ENCODE measurements around the gene PLXNB2.

The PLXNB2 gene

DNA sequence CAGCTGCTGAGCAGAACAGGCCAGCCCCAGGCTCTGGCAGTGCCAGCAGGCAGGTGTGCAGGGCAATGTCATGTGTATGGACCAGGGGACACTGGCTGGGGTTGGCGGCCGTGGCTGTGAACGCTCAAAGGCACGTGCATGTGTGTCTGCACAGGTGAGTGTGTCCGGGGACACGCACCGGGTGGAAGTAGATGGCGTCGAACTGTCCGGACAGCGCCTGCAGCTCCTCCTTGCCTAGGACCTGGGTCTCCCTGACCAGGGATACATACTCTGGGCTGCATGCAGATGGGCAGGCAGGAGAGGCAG is 57.2 kb downstream of the PLXNB2 start:
- Histone ChIP-seq H3K9me3 (ENCODE audit: low read length) (no peaks in the 10 kb centered on the region), H3K9ac (ENCODE audit: low read length) (peak overlapping the region; percentile 97), H3K4me2 (ENCODE audit: low read length) (peak overlapping the region; percentile 98), H2AFZ (ENCODE audit: low read length) (no peak overlapping the region), H3F3A (ENCODE audit: insufficient read depth, low read length) (peaks cover 7% of the 10 kb centered on the region; the same call in 1 of the 2 replicates), H3K9me2 (ENCODE audit: low read depth, low read length) (no peaks in the 10 kb centered on the region), H3K27ac (ENCODE audit: low read depth, low read length, poor library complexity, severe bottlenecking) (no peak overlapping the region), H3K79me2 (ENCODE audit: insufficient read depth, low read length) (no peaks in the 10 kb centered on the region), H4K20me1 (ENCODE audit: insufficient read depth, low read length) (no peaks in the 10 kb centered on the region), H3K4me1 (ENCODE audit: insufficient read depth, low read length, severe bottlenecking) (peaks cover 48% of the 10 kb centered on the region), H3K4me3 (ENCODE audit: low read depth, low read length, poor library complexity, severe bottlenecking) (peak overlapping the region; percentile 98), H3K27me3 (ENCODE audit: insufficient read depth, low read length) (no peaks in the 10 kb centered on the region), H3K36me3 (ENCODE audit: insufficient read depth, low read length) (peaks cover 37% of the 10 kb centered on the region; the same call in 1 of the 2 replicates)
- TF ChIP-seq, protein P1, sequence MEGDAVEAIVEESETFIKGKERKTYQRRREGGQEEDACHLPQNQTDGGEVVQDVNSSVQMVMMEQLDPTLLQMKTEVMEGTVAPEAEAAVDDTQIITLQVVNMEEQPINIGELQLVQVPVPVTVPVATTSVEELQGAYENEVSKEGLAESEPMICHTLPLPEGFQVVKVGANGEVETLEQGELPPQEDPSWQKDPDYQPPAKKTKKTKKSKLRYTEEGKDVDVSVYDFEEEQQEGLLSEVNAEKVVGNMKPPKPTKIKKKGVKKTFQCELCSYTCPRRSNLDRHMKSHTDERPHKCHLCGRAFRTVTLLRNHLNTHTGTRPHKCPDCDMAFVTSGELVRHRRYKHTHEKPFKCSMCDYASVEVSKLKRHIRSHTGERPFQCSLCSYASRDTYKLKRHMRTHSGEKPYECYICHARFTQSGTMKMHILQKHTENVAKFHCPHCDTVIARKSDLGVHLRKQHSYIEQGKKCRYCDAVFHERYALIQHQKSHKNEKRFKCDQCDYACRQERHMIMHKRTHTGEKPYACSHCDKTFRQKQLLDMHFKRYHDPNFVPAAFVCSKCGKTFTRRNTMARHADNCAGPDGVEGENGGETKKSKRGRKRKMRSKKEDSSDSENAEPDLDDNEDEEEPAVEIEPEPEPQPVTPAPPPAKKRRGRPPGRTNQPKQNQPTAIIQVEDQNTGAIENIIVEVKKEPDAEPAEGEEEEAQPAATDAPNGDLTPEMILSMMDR (IDR thresholded peaks at IDR 0.05; ENCODE audit: low read length): no peak
- TF ChIP-seq EZH2 (IDR thresholded peaks at IDR 0.05; ENCODE audit: borderline replicate concordance, low read length): no peak

DNA sequence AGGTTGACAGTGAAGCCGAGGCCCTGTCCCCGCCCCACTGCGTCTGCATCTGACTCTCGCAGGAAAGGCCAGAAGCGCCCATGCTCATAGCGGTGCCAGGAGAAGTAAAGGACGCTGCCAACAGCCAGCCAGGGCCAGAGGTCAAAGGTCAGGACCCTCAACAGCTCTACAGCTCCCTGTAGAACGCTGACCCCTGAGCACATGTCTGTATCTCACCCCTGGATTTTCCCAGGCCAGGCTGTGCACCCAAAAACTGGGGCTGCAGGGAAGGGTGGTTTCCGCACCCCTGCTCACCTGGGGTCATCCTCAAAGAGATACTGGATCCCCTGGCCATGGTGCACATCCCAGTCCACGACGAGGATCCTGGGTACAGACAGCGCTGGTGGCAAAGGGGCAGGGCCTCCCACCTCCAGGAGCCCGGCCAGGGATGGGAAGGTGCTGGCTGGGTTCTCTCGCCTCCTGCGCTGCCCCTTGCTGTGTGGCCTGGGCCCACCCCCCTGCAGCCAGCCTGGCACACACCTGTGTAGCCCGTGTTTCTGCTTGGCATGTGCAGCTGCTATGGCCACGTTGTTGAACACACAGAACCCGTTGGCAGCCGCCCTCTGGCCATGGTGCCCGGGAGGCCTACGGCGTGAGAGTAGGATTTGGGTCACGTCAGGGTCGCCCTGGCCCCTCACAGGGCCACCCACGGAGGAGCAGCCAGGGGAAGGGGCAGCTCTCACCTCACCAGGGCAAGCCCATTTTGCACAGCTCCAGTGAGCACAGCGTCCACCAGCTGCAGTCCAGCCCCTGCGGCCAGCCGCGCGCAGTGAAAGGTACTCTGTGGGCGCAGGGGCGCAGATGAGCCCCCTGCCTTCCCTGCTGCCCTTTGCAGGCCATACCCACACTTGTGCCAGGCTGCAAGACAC is 57.9 kb downstream of the PLXNB2 start:
- peak overlapping the region; percentile 97; the same call in 1 of the 2 replicates for H3K9ac ChIP-seq (ENCODE audit: low read length)
- H3K4me2 ChIP-seq (ENCODE audit: low read length): peak overlapping the region; percentile 98

DNA sequence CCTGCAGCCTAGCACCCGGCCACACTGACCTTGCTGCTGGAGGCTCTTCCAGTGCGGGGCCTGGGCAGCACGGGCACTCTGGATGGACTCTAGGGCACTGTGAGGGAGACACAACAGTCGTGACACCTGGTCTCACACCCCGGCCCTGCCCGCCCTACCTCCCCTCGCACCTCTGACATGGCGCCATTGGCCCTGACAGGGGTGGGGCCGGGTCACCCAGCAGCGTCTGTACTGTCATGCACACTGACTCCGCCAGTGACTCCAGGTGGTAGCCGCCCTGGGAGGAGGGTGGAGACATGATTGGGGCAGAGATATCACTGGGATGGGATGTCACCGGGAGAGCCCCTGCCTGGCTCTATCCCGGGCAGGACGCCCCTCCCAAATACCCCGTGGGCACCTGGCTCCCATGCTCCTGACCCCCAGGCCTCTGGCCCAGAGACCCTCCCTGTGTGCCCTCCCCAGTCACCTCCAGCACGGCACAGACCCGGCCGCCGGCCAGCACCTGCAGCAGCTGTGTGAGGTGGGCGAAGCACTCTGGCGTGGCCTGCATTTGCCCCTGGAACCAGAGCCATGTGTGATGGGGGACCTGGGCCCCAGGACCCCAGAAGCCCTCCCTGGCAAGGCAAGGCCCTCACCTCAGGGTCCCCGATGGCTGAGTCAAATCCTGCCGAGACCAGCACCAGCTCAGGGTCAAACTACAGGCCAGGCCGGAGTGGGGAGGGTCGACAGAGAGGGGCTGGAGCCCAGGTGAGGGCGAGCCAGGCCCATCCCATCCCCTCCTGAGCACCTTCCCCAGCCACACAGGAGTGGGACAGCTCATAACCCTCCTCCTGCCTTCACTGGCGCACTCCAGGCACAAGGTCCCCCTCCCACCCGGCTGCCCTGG is 59.0 kb downstream of the PLXNB2 start:
- Histone ChIP-seq H3K27me3 (ENCODE audit: insufficient read depth, low read length) (no peaks in the 10 kb centered on the region), H3K9me2 (ENCODE audit: low read depth, low read length) (no peaks in the 10 kb centered on the region), H3K79me2 (ENCODE audit: insufficient read depth, low read length) (peaks cover 4% of the 10 kb centered on the region), H3K9ac (ENCODE audit: low read length) (no peak overlapping the region; the same call in 1 of the 2 replicates), H3K36me3 (ENCODE audit: insufficient read depth, low read length) (peaks cover 23% of the 10 kb centered on the region; the same call in 1 of the 2 replicates), H3K4me2 (ENCODE audit: low read length) (peak overlapping the region; percentile 50), H3K27ac (ENCODE audit: low read depth, low read length, poor library complexity, severe bottlenecking) (peak overlapping the region; percentile 36), H3K4me3 (ENCODE audit: low read depth, low read length, poor library complexity, severe bottlenecking) (peak overlapping the region; percentile 35), H3K4me1 (ENCODE audit: insufficient read depth, low read length, severe bottlenecking) (peaks cover 48% of the 10 kb centered on the region), H3F3A (ENCODE audit: insufficient read depth, low read length) (peaks cover 11% of the 10 kb centered on the region), H2AFZ (ENCODE audit: low read length) (no peak overlapping the region), H4K20me1 (ENCODE audit: insufficient read depth, low read length) (no peaks in the 10 kb centered on the region), H3K9me3 (ENCODE audit: low read length) (no peaks in the 10 kb centered on the region)
- no peak for TF ChIP-seq EZH2 (IDR thresholded peaks at IDR 0.05; ENCODE audit: borderline replicate concordance, low read length)
- TF ChIP-seq, protein P1 (IDR thresholded peaks at IDR 0.05; ENCODE audit: low read length): no peak

More for the DNA sequence above, 57.9 kb downstream of the PLXNB2 start:
- H3K27me3 ChIP-seq (ENCODE audit: insufficient read depth, low read length): no peaks in the 10 kb centered on the region
- no peaks in the 10 kb centered on the region for H3K9me2 ChIP-seq (ENCODE audit: low read depth, low read length)
- H3K36me3 ChIP-seq (ENCODE audit: insufficient read depth, low read length): peaks cover 31% of the 10 kb centered on the region; the same call in 1 of the 2 replicates
- peak overlapping the region; percentile 98 for H3K4me3 ChIP-seq (ENCODE audit: low read depth, low read length, poor library complexity, severe bottlenecking)
- no peaks in the 10 kb centered on the region for H3K9me3 ChIP-seq (ENCODE audit: low read length)
- no peaks in the 10 kb centered on the region for H3K79me2 ChIP-seq (ENCODE audit: insufficient read depth, low read length)
- H3K4me1 ChIP-seq (ENCODE audit: insufficient read depth, low read length, severe bottlenecking): peaks cover 48% of the 10 kb centered on the region
- H3K27ac ChIP-seq (ENCODE audit: low read depth, low read length, poor library complexity, severe bottlenecking): no peak overlapping the region
- peaks cover 7% of the 10 kb centered on the region; the same call in 1 of the 2 replicates for H3F3A ChIP-seq (ENCODE audit: insufficient read depth, low read length)
- H2AFZ ChIP-seq (ENCODE audit: low read length): no peak overlapping the region
- TF ChIP-seq, protein P1 (IDR thresholded peaks at IDR 0.05; ENCODE audit: low read length): no peak
- no peak for TF ChIP-seq EZH2 (IDR thresholded peaks at IDR 0.05; ENCODE audit: borderline replicate concordance, low read length)
- H4K20me1 ChIP-seq (ENCODE audit: insufficient read depth, low read length): no peaks in the 10 kb centered on the region
